HG03520 (cell line): ENCODE data around the gene TRIM44.
"Not testable (repeated sequence)": the region's sequence is repeated elsewhere in the genome, so short reads cannot be mapped to it uniquely, and the experiment has no call there.

Experiments used
- ATAC-seq: cut with Tn5 transposase; IDR thresholded peaks from one replicate; pipeline ENCODE4 v1.9.1; 2021; ENCODE audit warnings: mild to moderate bottlenecking, moderate library complexity; ENCODE audit not compliant: unreplicated experiment

TRIM44 gene

GRCh38 chr11:35714882-35715627 lies 52.5 kb downstream of the TRIM44 start:
- ATAC-seq = peak; percentile 89

GRCh38 chr11:35715677-35716076 lies 53.1 kb downstream of the TRIM44 start:
- not testable (repeated sequence) for ATAC-seq

GRCh38 chr11:35717043-35717442 lies 54.5 kb downstream of the TRIM44 start:
- no peak for ATAC-seq

GRCh38 chr11:35717520-35717919 lies 54.9 kb downstream of the TRIM44 start:
- no peak for ATAC-seq

- peak; percentile 44 for ATAC-seq
These were observed 59.2 kb downstream of the TRIM44 start for GRCh38 chr11:35721651-35722282.

- ATAC-seq = no peak
These were observed 60.1 kb downstream of the TRIM44 start for GRCh38 chr11:35722641-35723040.

- ATAC-seq = no peak
These were observed 60.9 kb downstream of the TRIM44 start for GRCh38 chr11:35723493-35723892.

GRCh38 chr11:35723913-35724312 lies 61.3 kb downstream of the TRIM44 start:
- ATAC-seq = peak; percentile 56

GRCh38 chr11:35725885-35726284 lies 63.3 kb downstream of the TRIM44 start:
- ATAC-seq = no peak

GRCh38 chr11:35727140-35727539 lies 64.6 kb downstream of the TRIM44 start:
- ATAC-seq = no peak

- ATAC-seq = no peak
These were observed 67.7 kb downstream of the TRIM44 start for GRCh38 chr11:35730254-35730653.

- ATAC-seq = no peak
These were observed 72.3 kb downstream of the TRIM44 start for GRCh38 chr11:35734669-35735410.

GRCh38 chr11:35735411-35735810 lies 72.8 kb downstream of the TRIM44 start:
- no peak for ATAC-seq

- ATAC-seq = no peak
These were observed 73.3 kb downstream of the TRIM44 start for GRCh38 chr11:35735903-35736302.

GRCh38 chr11:35736952-35737351 lies 74.4 kb downstream of the TRIM44 start:
- no peak for ATAC-seq

- no peak for ATAC-seq
These were observed 77.7 kb downstream of the TRIM44 start for GRCh38 chr11:35740061-35740799.

- no peak for ATAC-seq
These were observed 80.3 kb downstream of the TRIM44 start for GRCh38 chr11:35742707-35743454.

GRCh38 chr11:35746356-35747153 lies 84.0 kb downstream of the TRIM44 start:
- ATAC-seq = no peak

- no peak for ATAC-seq
These were observed 85.1 kb downstream of the TRIM44 start for GRCh38 chr11:35747668-35748067.

- no peak for ATAC-seq
These were observed 86.1 kb downstream of the TRIM44 start for GRCh38 chr11:35748644-35749043.
